ENCODE measurements around the gene ACCS.

ACCS gene

GRCh38 chr11:44108260-44108659, 42.2 kb downstream of the ACCS start:
- Histone ChIP-seq H3K56ac (ENCODE audit: low read length) (no peak overlapping the region), H4K8ac (ENCODE audit: low read depth, low read length) (no peak overlapping the region), H3K79me1 (ENCODE audit: low read length) (no peaks in the 10 kb centered on the region), H3K4ac (ENCODE audit: low read depth, low read length) (no peak overlapping the region), H3K36me3 (ENCODE audit: control insufficient read depth, insufficient read depth, low read length) (no peaks in the 10 kb centered on the region), H3K27me3 (ENCODE audit: insufficient read depth, low read length, poor library complexity) (no peaks in the 10 kb centered on the region), H2BK120ac (ENCODE audit: low read depth, low read length) (no peak overlapping the region), H3K18ac (ENCODE audit: low read length) (no peak overlapping the region), H2BK5ac (ENCODE audit: low read length) (no peak overlapping the region), H3K4me1 (ENCODE audit: control insufficient read depth, low read depth, low read length) (no peaks in the 10 kb centered on the region), H3K79me2 (ENCODE audit: control insufficient read depth, insufficient read depth, low read length) (no peaks in the 10 kb centered on the region), H2AK5ac (ENCODE audit: low read length) (no peak overlapping the region), H3K9ac (ENCODE audit: low read length) (no peak overlapping the region), H3K23ac (ENCODE audit: low read length) (no peak overlapping the region), H2BK15ac (replicated peaks; ENCODE audit: low read depth) (no peak overlapping the region), H4K5ac (ENCODE audit: low read length) (no peak overlapping the region), H3K27ac (ENCODE audit: low read depth, low read length) (no peak overlapping the region), H3K4me3 (ENCODE audit: low read length) (no peak overlapping the region), H3K4me2 (ENCODE audit: low read length) (no peak overlapping the region)
- no CpG with 5 or more reads among the region's 6 CpGs for WGBS (ENCODE audit: extremely low coverage, insufficient coverage, low lambda C conversion rate)
- no peak for DNase-seq

- H3K4me1 ChIP-seq (ENCODE audit: control insufficient read depth, low read depth, low read length): no peaks in the 10 kb centered on the region
- no peak overlapping the region for H3K4ac ChIP-seq (ENCODE audit: low read depth, low read length)
- no peak overlapping the region for H3K18ac ChIP-seq (ENCODE audit: low read length)
- H3K56ac ChIP-seq (ENCODE audit: low read length): no peak overlapping the region
- no peak overlapping the region for H4K5ac ChIP-seq (ENCODE audit: low read length)
- no peaks in the 10 kb centered on the region for H3K79me1 ChIP-seq (ENCODE audit: low read length)
- no peaks in the 10 kb centered on the region for H3K79me2 ChIP-seq (ENCODE audit: control insufficient read depth, insufficient read depth, low read length)
- no peak overlapping the region for H2BK120ac ChIP-seq (ENCODE audit: low read depth, low read length)
- H2BK5ac ChIP-seq (ENCODE audit: low read length): no peak overlapping the region
- no peak overlapping the region for H2AK5ac ChIP-seq (ENCODE audit: low read length)
- no peak overlapping the region for H3K4me3 ChIP-seq (ENCODE audit: low read length)
- peak; percentile 52 for DNase-seq
- H3K23ac ChIP-seq (ENCODE audit: low read length): no peak overlapping the region
- H3K27ac ChIP-seq (ENCODE audit: low read depth, low read length): no peak overlapping the region
- WGBS (ENCODE audit: extremely low coverage, insufficient coverage, low lambda C conversion rate): no CpG with 5 or more reads among the region's 4 CpGs
- no peak overlapping the region for H2BK15ac ChIP-seq (replicated peaks; ENCODE audit: low read depth)
- H3K4me2 ChIP-seq (ENCODE audit: low read length): no peak overlapping the region
- H4K8ac ChIP-seq (ENCODE audit: low read depth, low read length): no peak overlapping the region
- no peaks in the 10 kb centered on the region for H3K27me3 ChIP-seq (ENCODE audit: insufficient read depth, low read length, poor library complexity)
- H3K9ac ChIP-seq (ENCODE audit: low read length): no peak overlapping the region
- H3K36me3 ChIP-seq (ENCODE audit: control insufficient read depth, insufficient read depth, low read length): no peaks in the 10 kb centered on the region
Observed at GRCh38 chr11:44110231-44110679, 44.2 kb downstream of the ACCS start.

GRCh38 chr11:44112091-44112821, 46.2 kb downstream of the ACCS start:
- H3K36me3 ChIP-seq (ENCODE audit: control insufficient read depth, insufficient read depth, low read length): no peaks in the 10 kb centered on the region

GRCh38 chr11:44113018-44113417, 46.9 kb downstream of the ACCS start:
- no peak overlapping the region for H3K4me3 ChIP-seq (ENCODE audit: low read length)
- no peak overlapping the region for H3K23ac ChIP-seq (ENCODE audit: low read length)
- no peak overlapping the region for H2AK5ac ChIP-seq (ENCODE audit: low read length)
- no peak for DNase-seq
- H4K5ac ChIP-seq (ENCODE audit: low read length): no peak overlapping the region
- no peak overlapping the region for H3K9ac ChIP-seq (ENCODE audit: low read length)
- H3K4me2 ChIP-seq (ENCODE audit: low read length): no peak overlapping the region
- no peak overlapping the region for H3K18ac ChIP-seq (ENCODE audit: low read length)
- no peak overlapping the region for H3K56ac ChIP-seq (ENCODE audit: low read length)
- no peak overlapping the region for H2BK5ac ChIP-seq (ENCODE audit: low read length)
- no peaks in the 10 kb centered on the region for H3K4me1 ChIP-seq (ENCODE audit: control insufficient read depth, low read depth, low read length)
- WGBS (ENCODE audit: extremely low coverage, insufficient coverage, low lambda C conversion rate): no CpG with 5 or more reads among the region's 3 CpGs
- H3K4ac ChIP-seq (ENCODE audit: low read depth, low read length): no peak overlapping the region
- no peaks in the 10 kb centered on the region for H3K27me3 ChIP-seq (ENCODE audit: insufficient read depth, low read length, poor library complexity)
- H2BK15ac ChIP-seq (replicated peaks; ENCODE audit: low read depth): no peak overlapping the region
- no peak overlapping the region for H2BK120ac ChIP-seq (ENCODE audit: low read depth, low read length)
- no peaks in the 10 kb centered on the region for H3K79me2 ChIP-seq (ENCODE audit: control insufficient read depth, insufficient read depth, low read length)
- no peaks in the 10 kb centered on the region for H3K79me1 ChIP-seq (ENCODE audit: low read length)
- H3K36me3 ChIP-seq (ENCODE audit: control insufficient read depth, insufficient read depth, low read length): no peaks in the 10 kb centered on the region
- no peak overlapping the region for H3K27ac ChIP-seq (ENCODE audit: low read depth, low read length)
- no peak overlapping the region for H4K8ac ChIP-seq (ENCODE audit: low read depth, low read length)

More at GRCh38 chr11:44112091-44112821, 46.2 kb downstream of the ACCS start:
- H3K4me3 ChIP-seq (ENCODE audit: low read length): no peak overlapping the region
- no peak overlapping the region for H4K5ac ChIP-seq (ENCODE audit: low read length)
- no CpG with 5 or more reads among the region's 7 CpGs for WGBS (ENCODE audit: extremely low coverage, insufficient coverage, low lambda C conversion rate)
- H2BK120ac ChIP-seq (ENCODE audit: low read depth, low read length): no peak overlapping the region
- H3K56ac ChIP-seq (ENCODE audit: low read length): no peak overlapping the region
- DNase-seq: no peak
- no peak overlapping the region for H3K18ac ChIP-seq (ENCODE audit: low read length)
- H3K4me2 ChIP-seq (ENCODE audit: low read length): no peak overlapping the region
- H3K79me1 ChIP-seq (ENCODE audit: low read length): no peaks in the 10 kb centered on the region
- no peak overlapping the region for H2AK5ac ChIP-seq (ENCODE audit: low read length)
- no peaks in the 10 kb centered on the region for H3K27me3 ChIP-seq (ENCODE audit: insufficient read depth, low read length, poor library complexity)
- no peaks in the 10 kb centered on the region for H3K79me2 ChIP-seq (ENCODE audit: control insufficient read depth, insufficient read depth, low read length)
- peak overlapping the region; percentile 15 for H3K23ac ChIP-seq (ENCODE audit: low read length)
- no peak overlapping the region for H3K27ac ChIP-seq (ENCODE audit: low read depth, low read length)
- no peaks in the 10 kb centered on the region for H3K4me1 ChIP-seq (ENCODE audit: control insufficient read depth, low read depth, low read length)
- no peak overlapping the region for H4K8ac ChIP-seq (ENCODE audit: low read depth, low read length)
- no peak overlapping the region for H2BK5ac ChIP-seq (ENCODE audit: low read length)
- no peak overlapping the region for H2BK15ac ChIP-seq (replicated peaks; ENCODE audit: low read depth)
- H3K9ac ChIP-seq (ENCODE audit: low read length): no peak overlapping the region
- H3K4ac ChIP-seq (ENCODE audit: low read depth, low read length): no peak overlapping the region

GRCh38 chr11:44113572-44113971, 47.5 kb downstream of the ACCS start:
- Histone ChIP-seq H3K4ac (ENCODE audit: low read depth, low read length) (no peak overlapping the region), H3K18ac (ENCODE audit: low read length) (no peak overlapping the region), H2AK5ac (ENCODE audit: low read length) (no peak overlapping the region), H3K79me2 (ENCODE audit: control insufficient read depth, insufficient read depth, low read length) (no peaks in the 10 kb centered on the region), H4K8ac (ENCODE audit: low read depth, low read length) (no peak overlapping the region), H3K4me1 (ENCODE audit: control insufficient read depth, low read depth, low read length) (no peaks in the 10 kb centered on the region), H2BK15ac (replicated peaks; ENCODE audit: low read depth) (no peak overlapping the region), H3K56ac (ENCODE audit: low read length) (no peak overlapping the region), H3K79me1 (ENCODE audit: low read length) (no peaks in the 10 kb centered on the region), H3K27ac (ENCODE audit: low read depth, low read length) (no peak overlapping the region), H3K9ac (ENCODE audit: low read length) (no peak overlapping the region), H3K4me2 (ENCODE audit: low read length) (no peak overlapping the region), H4K5ac (ENCODE audit: low read length) (no peak overlapping the region), H3K36me3 (ENCODE audit: control insufficient read depth, insufficient read depth, low read length) (no peaks in the 10 kb centered on the region), H2BK120ac (ENCODE audit: low read depth, low read length) (no peak overlapping the region), H2BK5ac (ENCODE audit: low read length) (no peak overlapping the region), H3K23ac (ENCODE audit: low read length) (no peak overlapping the region), H3K4me3 (ENCODE audit: low read length) (no peak overlapping the region), H3K27me3 (ENCODE audit: insufficient read depth, low read length, poor library complexity) (no peaks in the 10 kb centered on the region)
- DNase-seq: no peak
- WGBS (ENCODE audit: extremely low coverage, insufficient coverage, low lambda C conversion rate): no CpG with 5 or more reads among the region's 3 CpGs

All from mesendoderm (in vitro differentiated cells).